BE2C (cell line): ENCODE measurements around the gene LILRA6.
A peak's percentile ranks its signal among the peaks of the same experiment; 100 is the strongest.

ENCODE experiments used
- DNase-seq: peaks from one replicate; pipeline ENCODE4 v3.0.0-alpha.2; 2020
- H3K27me3 ChIP-seq: fragments of 250-450 bp; sonication (Bioruptor Pico); 2 replicates; pipeline ENCODE4 v1.5.1; 2020; ENCODE audit warnings: mild to moderate bottlenecking
- H3K36me3 ChIP-seq: fragments of 250-450 bp; sonication (Bioruptor Pico); 2 replicates; pipeline ENCODE4 v1.5.1; 2020; ENCODE audit warnings: mild to moderate bottlenecking
- H3K4me1 ChIP-seq: fragments of 250-450 bp; sonication (Bioruptor Pico); 2 replicates; pipeline ENCODE4 v1.5.1; 2020
- H3K4me3 ChIP-seq: 2 replicates; pipeline ENCODE4 v1.5.1; 2011; ENCODE audit warnings: low read depth, low read length
- H3K9me3 ChIP-seq: fragments of 250-450 bp; sonication (Bioruptor Pico); 2 replicates; pipeline ENCODE4 v1.5.1; 2020
- CTCF ChIP-seq: IDR thresholded peaks from 2 replicates; pipeline ENCODE4 v1.5.1; 2012; ENCODE audit warnings: mild to moderate bottlenecking, low read depth, low read length

Gene LILRA6

GRCh38 chr19:54206831-54207177 lies 35.8 kb downstream of the LILRA6 start:
- H3K9me3 ChIP-seq, result no peaks in the 10 kb centered on the region; the same call in 1 of the 2 replicates
- TF ChIP-seq CTCF, result no peak
- peaks cover 95% of the 10 kb centered on the region for H3K36me3 ChIP-seq
- no peak for DNase-seq
- H3K4me1 ChIP-seq, result peaks cover 42% of the 10 kb centered on the region
- no peak overlapping the region for H3K4me3 ChIP-seq
- H3K27me3 ChIP-seq, result no peaks in the 10 kb centered on the region

GRCh38 chr19:54206030-54206830 lies 36.4 kb downstream of the LILRA6 start:
- H3K27me3 ChIP-seq, result no peaks in the 10 kb centered on the region
- H3K4me1 ChIP-seq, result peaks cover 42% of the 10 kb centered on the region
- no peaks in the 10 kb centered on the region; the same call in 1 of the 2 replicates for H3K9me3 ChIP-seq
- DNase-seq, result no peak
- peaks cover 96% of the 10 kb centered on the region for H3K36me3 ChIP-seq
- TF ChIP-seq CTCF, result no peak
- no peak overlapping the region for H3K4me3 ChIP-seq

- no peak for DNase-seq
- Histone ChIP-seq H3K4me1 (peaks cover 37% of the 10 kb centered on the region), H3K9me3 (no peaks in the 10 kb centered on the region), H3K27me3 (no peaks in the 10 kb centered on the region), H3K36me3 (peaks cover 91% of the 10 kb centered on the region), H3K4me3 (0 out of 2 replicates have a peak overlapping the region, but pooled peaks have one; percentile 4)
- no peak for TF ChIP-seq CTCF
Measured at GRCh38 chr19:54204767-54205468, 37.7 kb downstream of the LILRA6 start.

GRCh38 chr19:54203151-54203611 lies 39.4 kb downstream of the LILRA6 start:
- DNase-seq, result no peak
- no peak for TF ChIP-seq CTCF
- no peaks in the 10 kb centered on the region for H3K9me3 ChIP-seq
- H3K36me3 ChIP-seq, result peaks cover 74% of the 10 kb centered on the region
- peaks cover 20% of the 10 kb centered on the region for H3K4me1 ChIP-seq
- H3K4me3 ChIP-seq, result peak overlapping the region; percentile 92
- H3K27me3 ChIP-seq, result no peaks in the 10 kb centered on the region

- Histone ChIP-seq H3K27me3 (no peaks in the 10 kb centered on the region), H3K36me3 (peaks cover 62% of the 10 kb centered on the region), H3K4me3 (peak overlapping the region; percentile 92), H3K9me3 (no peaks in the 10 kb centered on the region), H3K4me1 (peaks cover 10% of the 10 kb centered on the region)
- TF ChIP-seq CTCF, result no peak
- DNase-seq, result no peak
Measured at GRCh38 chr19:54201980-54202379, 40.6 kb downstream of the LILRA6 start.

- no peak for TF ChIP-seq CTCF
- H3K4me1 ChIP-seq, result peaks cover 10% of the 10 kb centered on the region
- peak overlapping the region; percentile 92 for H3K4me3 ChIP-seq
- DNase-seq, result no peak
- no peaks in the 10 kb centered on the region for H3K9me3 ChIP-seq
- no peaks in the 10 kb centered on the region for H3K27me3 ChIP-seq
- H3K36me3 ChIP-seq, result peaks cover 54% of the 10 kb centered on the region
Measured at GRCh38 chr19:54201172-54201701, 41.4 kb downstream of the LILRA6 start.
